Daoy (cell line): ENCODE measurements around the gene PELI1. TPM values are rescaled to one million over a fixed set of nuclear protein-coding genes. Genes with fewer than 3 reads are reported as not detected.

Experiments used
- total RNA-seq: library from RNA; depleted of rRNA; stranded (reverse); fragments of >200 nt; shearing (Covaris generic); gene quantifications from 2 replicates; pipeline ENCODE4 v1.2.3, GENCODE V29; 2014; rRNA removed

PELI1 gene
- total RNA-seq, 1 experiment from 2014 or later, result 7.1 TPM

Other genes starting within 250 kb of the PELI1 start
- gene VPS54, start 125.0 kb downstream of the PELI1 start, total RNA-seq, result 9.9 and 12.6 TPM in 2 replicates